ENCODE data around the gene THEMIS. TPM values are rescaled to one million over a fixed set of nuclear protein-coding genes. Genes with fewer than 3 reads are reported as not detected.

THEMIS gene
- total RNA-seq, 3 donors from 2014 or later, result 1.2 to 2.7 (median 2.0) TPM

DNA sequence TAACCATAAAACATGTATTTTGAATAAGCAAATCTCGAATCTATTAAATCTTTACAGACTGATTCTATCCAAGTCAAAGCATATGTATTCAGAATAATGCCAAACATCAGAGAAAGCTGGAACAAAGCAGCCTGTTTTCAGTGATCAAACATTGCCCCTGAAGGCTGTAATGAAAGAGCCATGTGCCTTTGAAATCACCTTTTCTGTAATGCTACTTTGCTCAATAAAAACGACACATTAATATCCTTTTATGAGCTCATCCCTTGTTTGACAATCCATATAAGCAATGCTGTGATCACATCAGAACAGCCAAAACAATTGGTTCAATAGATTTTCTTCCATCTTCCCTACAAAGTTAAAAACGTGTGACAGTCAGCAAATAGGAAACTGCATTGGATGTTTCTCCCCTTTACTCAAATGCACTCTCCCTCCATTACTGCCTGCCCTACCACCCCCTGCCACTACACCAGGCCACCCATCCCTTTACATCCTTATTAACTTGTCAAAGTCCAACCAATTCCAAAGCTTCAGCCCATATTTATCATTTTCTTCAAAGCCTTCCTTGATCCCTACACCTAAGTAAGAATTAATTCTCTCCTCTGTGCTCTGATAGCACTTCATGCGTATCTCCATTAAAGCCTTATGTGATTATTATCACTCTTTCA lies 42.0 kb downstream of the THEMIS start:
- TF ChIP-seq CTCF (IDR thresholded peaks at IDR 0.05), result no peak
- Histone ChIP-seq H3K36me3 (ENCODE audit: low read depth) (no peaks in the 10 kb centered on the region), H3K4me1 (ENCODE audit: low read depth) (peaks cover 3% of the 10 kb centered on the region), H3K4me3 (no peak overlapping the region), H3K9me3 (no peaks in the 10 kb centered on the region)
- no peak for ATAC-seq
- intact Hi-C loops (cut with DNase I, micrococcal nuclease), result no loop called here
- no peak for DNase-seq

DNA sequence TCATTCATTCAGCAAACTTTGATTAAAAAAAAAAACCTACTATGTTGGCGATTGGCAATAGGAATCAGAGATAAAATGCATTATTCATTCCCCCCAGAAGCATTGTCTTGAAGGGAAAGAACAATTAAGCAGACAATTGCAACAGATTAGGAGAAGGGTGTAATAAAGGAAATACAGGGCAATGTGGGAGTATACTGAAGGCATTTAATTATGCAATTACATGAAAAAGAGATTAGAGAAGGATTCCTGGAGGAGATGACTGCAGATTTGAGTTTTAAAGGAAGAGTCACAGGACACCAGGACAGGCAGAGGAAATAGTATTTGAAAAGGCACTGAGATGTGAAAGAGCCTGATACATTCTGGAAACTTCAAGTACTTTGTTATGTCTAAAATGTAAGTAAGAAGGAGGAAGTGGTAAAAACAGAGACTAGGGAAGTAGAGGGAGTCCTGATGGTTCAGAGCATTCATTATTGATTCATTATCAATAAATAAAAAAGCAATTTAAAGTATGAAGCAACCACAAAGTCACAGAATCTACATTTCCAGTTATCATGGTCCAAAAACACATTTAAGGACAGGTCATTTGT lies 43.7 kb downstream of the THEMIS start:
- DNase-seq (no peak), ATAC-seq (no peak)
- Histone ChIP-seq H3K36me3 (ENCODE audit: low read depth) (no peaks in the 10 kb centered on the region), H3K4me3 (no peak overlapping the region), H3K4me1 (ENCODE audit: low read depth) (peaks cover 3% of the 10 kb centered on the region), H3K9me3 (no peaks in the 10 kb centered on the region)
- TF ChIP-seq CTCF (IDR thresholded peaks at IDR 0.05), result no peak
- intact Hi-C loops (cut with DNase I, micrococcal nuclease), result no loop called here

- intact Hi-C loops (cut with DNase I, micrococcal nuclease), result no loop called here
- Histone ChIP-seq H3K9me3 (no peaks in the 10 kb centered on the region), H3K4me3 (no peak overlapping the region), H3K4me1 (ENCODE audit: low read depth) (peaks cover 3% of the 10 kb centered on the region), H3K36me3 (ENCODE audit: low read depth) (no peaks in the 10 kb centered on the region)
- TF ChIP-seq CTCF (IDR thresholded peaks at IDR 0.05), result no peak
- ATAC-seq (no peak), DNase-seq (peak in 1 of 3 donors; percentile 67)
These were observed 45.2 kb downstream of the THEMIS start for GRCh38 chr6:127855542-127856159.

DNA sequence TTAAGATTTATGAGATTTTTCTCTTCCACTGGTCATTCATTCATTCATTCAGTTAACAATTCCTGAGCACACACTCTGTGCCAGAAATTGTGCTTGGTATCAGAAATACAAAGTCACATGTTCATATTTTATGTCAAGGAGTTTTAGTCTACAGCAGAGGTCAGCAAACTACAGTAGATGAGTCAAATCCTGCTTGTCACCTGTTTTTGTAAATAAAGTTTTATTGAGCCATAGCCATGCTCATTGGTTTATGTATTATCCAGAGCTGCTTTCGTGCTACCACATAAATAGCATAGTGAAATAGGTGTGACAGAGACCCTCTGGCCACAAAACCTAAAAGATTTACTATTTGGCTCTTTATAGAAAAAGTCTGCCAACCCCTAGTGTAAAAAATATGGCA lies 46.8 kb downstream of the THEMIS start:
- no peak for TF ChIP-seq CTCF (IDR thresholded peaks at IDR 0.05)
- Histone ChIP-seq H3K36me3 (ENCODE audit: low read depth) (no peaks in the 10 kb centered on the region), H3K9me3 (no peaks in the 10 kb centered on the region), H3K4me1 (ENCODE audit: low read depth) (peaks cover 3% of the 10 kb centered on the region), H3K4me3 (no peak overlapping the region)
- DNase-seq (no peak), ATAC-seq (no peak)
- intact Hi-C loops (cut with DNase I, micrococcal nuclease), result no loop called here

DNA sequence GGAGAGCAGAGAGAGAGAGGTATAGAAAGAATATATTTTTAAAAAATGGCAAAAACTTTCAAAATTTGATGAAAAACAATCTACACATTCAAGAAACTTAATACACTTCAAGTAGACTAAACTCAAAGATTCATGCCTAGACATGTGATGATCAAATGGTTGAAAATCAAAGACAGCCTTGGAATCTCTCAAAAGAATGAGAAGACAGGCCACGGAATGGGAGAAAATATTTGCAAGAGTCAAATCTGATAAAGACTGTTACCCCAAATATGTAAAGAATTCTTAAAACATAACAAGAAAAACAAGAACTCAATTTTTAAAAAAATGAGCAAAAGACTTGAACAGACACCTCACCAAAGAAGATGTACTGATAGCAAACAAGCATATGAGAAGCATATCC lies 49.7 kb downstream of the THEMIS start:
- intact Hi-C loops (cut with DNase I, micrococcal nuclease), result no loop called here
- ATAC-seq, result no peak
- no peaks in the 10 kb centered on the region for H3K36me3 ChIP-seq (ENCODE audit: low read depth)
- no peaks in the 10 kb centered on the region for H3K4me1 ChIP-seq (ENCODE audit: low read depth)
- no peak for DNase-seq
- no peak for TF ChIP-seq CTCF (IDR thresholded peaks at IDR 0.05)
- no peak overlapping the region for H3K4me3 ChIP-seq
- H3K9me3 ChIP-seq, result no peaks in the 10 kb centered on the region

Data from mucosa of descending colon (tissue), 3 donors.